OCI-M1 (cell line): ENCODE results near the gene MRPL52.
"Not testable (repeated sequence)": the region's sequence is repeated elsewhere in the genome, so short reads cannot be mapped to it uniquely, and the experiment has no call there.

Experiments
- DNase-seq: peaks from one replicate; lab custom pipeline; 2025; lab: John Stamatoyannopoulos, UW

MRPL52 gene

DNA sequence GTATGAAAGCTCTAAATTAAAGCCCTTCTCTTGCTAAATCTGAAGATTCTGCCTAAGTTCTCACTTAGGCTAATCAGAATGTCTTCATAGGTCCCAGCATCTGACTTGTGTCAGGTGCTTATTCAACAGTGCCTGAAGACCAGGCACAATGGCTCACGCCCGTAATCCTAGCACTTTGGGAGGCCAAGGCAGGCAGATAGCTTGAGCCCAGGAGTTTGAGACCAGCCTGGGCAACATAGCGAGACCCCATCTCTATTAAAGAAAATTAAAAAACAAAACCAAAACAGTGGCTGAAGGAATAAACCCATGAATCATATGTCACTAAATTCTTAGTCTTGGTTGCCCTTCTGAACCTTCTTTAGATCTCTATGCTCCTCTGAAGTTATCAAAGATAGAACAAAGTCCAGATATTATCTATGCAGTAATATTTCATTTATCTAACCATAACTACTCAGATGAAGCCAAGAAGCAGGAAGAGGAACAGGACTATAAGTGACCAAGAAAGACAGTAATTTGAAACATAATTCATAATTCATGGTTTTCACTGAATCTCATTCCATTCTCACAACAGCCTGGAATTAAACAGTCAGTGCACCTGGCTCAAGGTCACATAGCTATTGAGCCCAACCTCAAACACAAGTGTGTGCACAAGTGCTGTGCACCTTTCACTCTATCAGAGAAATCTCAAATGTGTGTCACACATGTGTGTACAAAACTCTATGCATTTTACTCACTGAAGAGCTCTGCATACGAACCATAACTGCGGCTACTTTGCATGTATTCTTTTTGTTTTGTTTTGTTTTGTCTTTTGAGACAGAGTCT, 21.1 kb upstream of the MRPL52 start:
- DNase-seq, result no peak

DNA sequence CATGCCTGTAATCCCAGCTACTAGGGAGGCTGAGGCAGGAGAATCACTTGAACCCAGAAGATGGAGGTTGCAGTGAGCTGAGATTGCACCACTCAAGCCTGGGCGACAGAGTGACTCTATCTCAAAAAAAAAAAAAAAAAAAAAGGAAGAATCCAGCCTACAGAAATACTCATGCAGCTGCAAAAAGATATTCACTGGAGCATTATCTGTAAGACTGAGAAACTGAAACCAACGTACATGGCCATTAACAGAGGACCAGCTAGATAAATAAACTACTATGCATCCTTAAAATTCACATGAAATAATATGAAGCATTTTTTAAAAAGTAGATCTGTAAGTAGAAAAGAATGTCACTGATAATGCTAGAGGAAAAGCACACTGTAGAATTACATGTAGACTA, 18.0 kb upstream of the MRPL52 start:
- peak; percentile 20 for DNase-seq

DNA sequence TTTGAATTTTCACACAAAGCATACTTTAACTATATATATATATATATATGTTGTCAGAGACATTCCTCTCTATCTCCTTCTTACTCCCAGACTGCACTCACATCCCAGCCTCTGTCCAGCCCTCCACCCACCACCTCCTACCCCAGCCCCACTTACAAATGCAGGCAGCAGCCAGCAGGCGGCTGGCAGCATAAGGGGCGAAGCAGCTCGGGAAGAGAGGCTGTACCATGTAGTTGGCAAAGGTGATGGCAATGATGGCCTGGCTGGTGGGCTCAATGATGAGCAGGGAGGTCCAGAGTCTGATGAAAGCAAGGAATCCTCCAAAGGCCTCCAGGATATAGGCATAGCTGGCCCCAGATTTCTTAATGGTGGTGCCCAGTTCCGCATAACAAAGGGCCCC, 16.9 kb upstream of the MRPL52 start:
- DNase-seq, result no peak

DNA sequence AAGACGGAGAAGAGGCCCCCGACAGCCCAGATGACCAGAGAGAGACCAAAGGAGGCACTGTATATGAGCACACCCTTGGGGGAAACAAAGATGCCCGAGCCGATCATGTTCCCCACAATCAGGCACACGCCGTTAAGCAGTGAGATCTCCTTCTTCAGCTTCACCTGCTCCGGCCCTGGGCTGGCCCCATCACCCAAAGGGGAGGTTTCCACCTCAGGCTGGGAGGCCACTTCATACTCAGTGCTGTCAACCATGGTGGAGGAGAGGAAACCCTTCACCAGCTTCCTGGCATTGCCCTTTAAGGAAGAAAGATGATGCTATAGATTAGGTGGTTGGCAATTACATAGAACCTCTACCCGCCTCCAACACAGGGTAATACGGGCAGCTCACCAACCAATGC, 16.5 kb upstream of the MRPL52 start:
- DNase-seq, result no peak

DNA sequence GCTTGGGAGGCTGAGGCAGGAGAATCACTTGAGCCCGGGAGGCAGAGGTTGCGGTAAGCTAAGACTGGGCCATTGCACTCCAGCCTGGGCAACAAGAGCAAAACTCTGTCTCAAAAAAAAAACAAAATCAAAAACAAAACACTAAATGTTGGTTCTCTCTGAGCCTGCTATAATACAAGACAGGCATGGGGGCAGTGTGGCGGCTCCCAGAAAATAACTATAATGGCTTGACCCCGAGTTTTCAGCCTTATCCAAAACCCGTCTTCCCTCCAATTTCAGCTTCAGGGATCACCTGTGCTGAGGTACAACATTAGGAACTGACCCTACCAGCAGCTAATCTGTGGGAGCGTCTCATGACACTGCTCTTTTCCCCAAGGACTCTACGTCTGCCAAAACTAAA, 15.3 kb upstream of the MRPL52 start:
- DNase-seq, result no peak

DNA sequence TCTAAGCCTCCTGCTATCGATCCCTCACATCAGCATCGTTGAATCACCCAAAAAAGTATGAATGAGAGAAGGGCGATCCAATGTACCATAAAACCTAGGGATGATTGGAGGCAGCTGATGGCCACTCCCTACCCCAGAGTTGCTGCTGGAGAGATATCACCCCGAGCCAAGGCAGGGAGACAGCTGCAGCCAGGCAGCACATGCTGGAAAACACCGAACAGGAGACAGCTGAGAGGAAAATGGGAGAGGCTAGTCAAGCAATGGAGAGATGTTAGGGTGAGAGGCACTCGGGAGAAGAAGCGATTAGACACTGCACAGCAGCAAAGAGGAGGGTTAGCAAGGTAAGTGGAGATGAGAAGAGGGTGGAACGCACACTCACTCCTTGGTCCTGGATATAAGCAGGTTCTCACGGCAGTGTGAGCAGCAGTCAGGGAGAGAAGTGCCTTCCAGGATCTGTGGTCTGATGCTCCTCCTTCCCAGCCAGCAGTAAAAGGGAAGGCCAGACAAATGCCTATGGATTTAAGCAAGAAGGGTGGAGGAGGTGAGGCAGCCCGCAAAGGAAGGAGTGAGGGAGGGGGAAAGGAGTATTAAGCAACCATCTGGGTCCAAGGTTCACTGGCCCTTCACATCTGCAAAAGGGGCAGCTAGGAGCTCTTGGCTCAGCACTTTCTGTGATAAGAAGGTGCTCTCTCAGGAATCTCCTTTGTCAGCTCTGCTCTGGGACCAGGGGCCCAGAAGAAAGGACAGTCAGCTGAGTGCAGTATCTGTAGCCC, 14.6 kb upstream of the MRPL52 start, which contains the start of gene SLC7A7:
TSS of gene SLC7A7 (minus strand) at position 495 of the 773 bp plus-strand sequence. CDS start 2,037 bp downstream, outside the sequence.
- DNase-seq, result no peak

DNA sequence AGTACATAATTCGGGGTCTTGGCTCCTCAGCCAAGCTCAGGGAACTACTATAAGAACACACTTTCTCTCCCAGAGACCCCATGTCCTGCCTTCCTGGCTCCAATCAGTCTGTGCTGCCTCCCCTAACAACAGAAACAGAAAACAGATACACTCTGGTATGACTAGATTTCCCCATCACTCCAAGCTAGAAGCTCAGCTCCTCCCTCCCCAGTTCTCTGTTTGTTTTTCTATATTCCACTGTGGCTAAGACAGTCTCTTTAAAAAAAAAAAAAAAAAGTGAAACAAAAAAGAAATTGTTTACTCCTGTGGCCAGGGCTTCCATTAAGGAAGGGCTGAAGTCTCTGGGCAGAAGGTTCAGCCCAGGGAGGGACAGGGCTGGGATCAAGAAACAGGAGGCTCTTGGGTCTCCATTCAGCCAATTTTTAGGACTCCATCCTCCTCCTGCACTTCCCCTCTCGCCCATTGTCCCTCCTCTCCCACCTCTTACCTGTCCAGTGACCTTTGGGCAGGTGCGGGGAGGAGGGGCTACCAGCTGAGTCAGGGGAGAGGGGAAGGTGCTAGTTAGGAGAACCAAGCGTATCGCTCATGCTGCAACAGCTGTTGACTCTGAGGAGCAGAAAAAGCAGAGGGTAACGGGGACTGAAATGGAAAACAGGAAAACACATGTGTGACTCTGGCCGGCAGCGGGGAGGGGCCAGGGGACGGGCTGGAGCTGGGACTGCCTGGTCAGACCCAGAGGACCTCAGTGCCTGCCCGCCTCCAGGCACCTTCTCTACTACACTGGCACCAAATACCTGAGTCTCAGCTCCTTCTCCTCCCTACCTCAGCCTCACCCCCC, 10.3 kb upstream of the MRPL52 start:
- peak; percentile 9 for DNase-seq

DNA sequence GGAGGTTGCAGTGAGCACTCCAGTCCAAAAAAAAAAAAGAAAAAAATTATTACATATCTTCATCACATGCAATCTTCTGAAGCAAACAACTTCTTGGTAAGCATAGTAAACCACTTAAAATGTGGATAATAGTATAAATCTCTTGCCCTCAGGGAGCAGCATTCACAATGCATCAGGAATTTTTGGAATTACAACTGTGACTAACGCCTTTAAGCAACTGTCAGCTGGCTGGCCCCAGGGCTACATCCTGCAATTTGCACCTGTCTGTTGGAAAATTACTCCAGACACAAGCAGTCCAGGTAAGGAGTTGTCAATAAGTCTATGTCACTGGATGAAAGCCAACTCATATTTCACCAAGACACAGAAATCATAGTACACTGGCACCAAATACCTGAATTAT, 9.0 kb upstream of the MRPL52 start:
- DNase-seq, result no peak

DNA sequence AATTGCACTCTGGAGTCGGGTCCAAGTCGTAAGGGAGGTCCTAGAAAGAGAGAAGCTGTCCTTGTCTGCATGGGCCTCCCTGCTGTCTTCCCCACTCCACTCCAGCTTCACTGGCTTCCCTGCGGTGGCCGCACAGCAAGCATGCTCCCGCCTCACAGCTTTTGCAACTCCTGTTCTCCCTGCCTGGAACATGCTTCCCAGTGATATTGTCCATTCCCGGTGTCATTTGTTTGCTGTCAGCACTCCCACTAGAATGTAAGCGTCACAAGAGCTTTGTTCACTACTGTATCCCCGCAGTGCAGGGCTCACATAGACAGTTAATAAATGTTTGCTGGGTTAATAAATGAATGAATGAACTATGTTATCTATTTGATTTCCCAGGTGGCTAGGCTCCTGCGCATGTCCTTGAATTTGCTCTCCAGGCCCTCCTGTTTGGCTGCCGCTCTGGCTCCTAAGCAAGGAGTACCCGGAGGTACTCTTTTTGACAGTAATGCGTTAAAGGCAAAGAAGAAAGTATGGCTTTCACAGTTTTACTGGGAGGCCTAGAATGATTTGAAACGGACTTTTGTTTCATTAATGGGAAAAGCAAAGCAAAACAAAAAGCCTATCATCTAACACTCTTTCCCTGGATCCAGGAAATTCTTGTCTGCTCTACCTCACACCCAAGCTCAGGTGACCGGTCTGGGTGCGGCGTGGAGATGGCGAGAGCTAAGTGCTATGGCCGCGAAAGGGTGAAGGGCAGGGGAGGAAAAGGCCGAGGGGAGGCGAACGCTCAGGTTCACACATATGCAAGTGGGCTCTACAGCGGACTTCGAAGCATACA, 8.3 kb upstream of the MRPL52 start:
- no peak for DNase-seq

DNA sequence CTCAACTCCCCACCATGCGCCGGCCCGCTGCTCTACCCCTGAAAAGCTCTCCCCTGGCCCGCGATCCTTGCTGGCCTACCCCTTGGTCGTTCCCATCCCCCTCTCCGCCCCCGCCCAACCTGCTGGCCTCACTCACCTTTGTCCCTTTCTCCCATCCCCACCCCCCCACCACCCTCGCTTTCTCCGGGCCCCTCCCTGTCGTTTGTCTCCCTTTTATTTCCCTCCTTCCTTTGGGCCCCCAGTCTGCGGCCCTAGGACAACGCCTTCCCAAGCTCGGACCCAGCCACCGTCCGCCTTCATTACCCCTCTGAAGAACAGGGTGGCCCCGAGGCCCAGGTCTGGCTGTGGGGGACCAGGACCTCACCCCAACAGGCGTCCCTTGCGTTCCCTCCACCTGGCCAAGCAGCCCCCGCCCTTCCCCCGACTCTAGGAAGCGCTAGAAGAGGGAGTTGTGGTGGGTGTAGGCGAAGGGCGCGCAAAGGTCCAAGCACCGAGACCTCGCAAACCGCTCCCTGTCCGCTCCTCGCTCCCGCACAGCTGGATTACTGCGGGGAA, 7.6 kb upstream of the MRPL52 start:
- no peak for DNase-seq

DNA sequence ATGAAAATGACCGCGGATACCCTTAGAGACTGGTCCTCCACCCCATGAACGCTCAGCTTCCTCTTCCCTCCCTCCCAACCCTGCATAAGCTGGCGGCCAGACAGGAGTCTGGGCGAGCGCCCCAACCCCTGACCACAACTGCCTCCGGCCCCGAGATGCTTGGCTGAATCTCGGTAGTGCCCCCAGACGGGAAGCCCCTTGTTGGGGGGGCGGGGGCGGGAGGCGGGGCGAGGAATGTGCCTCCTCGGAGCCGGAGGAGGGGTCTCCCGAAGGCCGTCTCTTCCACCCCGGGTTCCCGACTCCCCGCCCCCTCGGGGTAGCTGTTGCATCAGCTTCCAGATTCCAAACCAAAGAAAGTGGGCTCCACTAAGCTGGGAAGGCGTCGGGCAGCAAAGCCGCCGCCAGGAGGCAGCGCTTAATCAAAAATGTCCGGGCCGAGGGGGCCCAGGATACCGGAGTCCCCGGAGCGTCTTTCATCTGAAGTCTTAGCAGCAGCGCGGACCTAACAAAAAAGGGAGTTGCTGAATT, 7.1 kb upstream of the MRPL52 start:
- peak; percentile 87 for DNase-seq

DNA sequence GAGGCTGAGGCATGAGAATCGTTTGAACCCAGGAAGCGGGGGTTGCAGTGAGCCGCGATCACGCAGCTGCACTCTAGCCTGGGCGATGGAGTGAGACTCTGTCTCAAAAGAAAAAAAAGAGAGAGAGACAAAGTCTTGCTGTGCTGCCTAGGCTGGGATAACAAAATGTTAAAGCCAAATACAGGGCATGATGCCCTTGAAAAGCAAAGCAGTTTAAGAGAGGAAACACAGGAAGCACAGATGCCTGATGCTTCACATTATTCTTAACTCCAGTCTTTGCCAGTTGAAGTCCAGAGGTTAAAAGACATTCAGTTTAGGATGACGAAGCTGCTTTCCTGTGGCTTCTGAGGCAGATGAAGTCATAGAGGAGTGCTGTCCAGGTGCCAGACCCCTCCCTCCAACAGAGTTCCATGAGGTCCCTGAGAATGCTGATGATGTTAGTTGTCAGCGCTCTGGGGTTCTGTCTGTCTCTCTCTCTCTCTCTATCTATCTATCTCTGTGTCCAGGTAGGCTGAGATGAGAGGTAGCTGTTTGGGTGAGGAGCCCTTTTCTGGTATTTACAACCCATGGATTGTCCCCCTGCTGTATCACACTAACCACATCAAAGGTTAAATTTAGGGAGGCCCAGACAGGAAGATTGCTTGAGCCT, 4.9 kb upstream of the MRPL52 start:
- peak; percentile 63 for DNase-seq

DNA sequence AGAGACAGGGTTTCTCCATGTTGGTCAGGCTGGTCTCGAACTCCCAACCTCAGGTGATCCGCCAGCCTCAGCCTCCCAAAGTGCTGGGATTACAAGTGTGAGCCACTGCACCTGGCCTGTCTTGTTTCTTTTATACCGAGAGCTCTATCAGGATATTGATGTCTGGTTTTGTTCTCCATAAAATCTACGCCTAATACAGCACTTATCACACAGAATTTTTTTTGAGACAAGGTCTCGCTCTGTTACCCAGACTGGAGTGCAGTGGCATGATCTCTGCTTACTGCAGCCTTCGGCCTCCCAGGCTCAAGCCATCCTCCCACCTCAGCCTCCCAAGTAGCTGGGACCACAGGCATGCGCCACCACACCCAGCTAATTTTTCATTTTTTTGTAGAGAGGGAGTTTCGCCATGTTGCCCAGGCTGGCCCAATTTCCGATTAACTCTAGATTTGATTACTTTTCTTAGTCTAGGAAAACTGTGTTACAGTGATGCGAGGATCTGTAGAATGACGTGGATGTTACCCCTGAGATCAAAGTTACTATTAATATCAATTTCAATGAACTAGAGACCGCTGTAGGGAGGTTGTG, 519 bp upstream of the MRPL52 start:
- DNase-seq, result not testable (repeated sequence)

DNA sequence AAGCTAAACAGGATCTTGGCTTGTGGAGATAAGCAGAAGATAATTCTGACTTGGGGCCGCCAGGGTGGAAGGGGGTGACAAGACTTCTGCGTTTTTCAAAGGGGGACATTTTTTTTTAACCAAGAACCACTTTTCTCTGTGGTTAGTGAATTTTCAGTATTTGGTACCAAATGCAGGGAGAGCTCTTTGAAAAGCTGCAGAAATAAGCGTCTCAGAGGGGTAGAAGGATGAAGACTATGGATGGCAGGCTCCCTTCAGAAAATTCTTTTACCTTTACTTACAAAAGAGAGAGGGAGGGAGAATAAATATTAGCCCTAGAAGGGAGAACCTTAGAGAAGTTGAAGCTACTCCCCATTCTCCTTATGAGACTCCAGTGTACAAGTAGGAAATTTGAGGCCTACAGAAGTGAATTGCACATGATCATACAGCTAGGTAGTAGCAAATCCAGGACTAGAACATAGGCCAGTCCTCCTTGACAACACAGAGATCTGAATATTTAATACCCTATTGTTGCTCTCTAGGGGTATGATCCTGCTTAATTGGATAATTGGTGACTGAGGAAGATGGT, 840 bp downstream of the MRPL52 start:
- no peak for DNase-seq

DNA sequence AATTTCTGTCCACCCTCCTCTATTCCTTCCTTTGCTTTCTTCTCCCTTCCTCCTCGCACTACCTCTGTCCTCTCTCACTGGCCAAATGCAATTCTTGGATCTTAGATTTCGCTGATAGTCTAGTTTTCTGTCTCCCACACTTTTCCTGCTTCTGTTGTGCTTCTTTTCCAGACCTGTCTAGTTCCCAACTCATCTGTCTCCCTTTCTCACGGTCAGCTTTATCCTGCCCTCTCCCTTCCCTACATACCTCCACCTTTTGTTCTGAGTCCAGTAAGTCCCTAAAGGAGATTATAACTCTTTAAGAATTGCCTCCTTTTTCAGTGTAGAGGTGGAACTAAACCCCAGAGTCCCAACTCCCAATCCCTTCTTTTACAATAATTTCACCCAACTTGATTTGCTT, 5.8 kb downstream of the MRPL52 start:
- no peak for DNase-seq

DNA sequence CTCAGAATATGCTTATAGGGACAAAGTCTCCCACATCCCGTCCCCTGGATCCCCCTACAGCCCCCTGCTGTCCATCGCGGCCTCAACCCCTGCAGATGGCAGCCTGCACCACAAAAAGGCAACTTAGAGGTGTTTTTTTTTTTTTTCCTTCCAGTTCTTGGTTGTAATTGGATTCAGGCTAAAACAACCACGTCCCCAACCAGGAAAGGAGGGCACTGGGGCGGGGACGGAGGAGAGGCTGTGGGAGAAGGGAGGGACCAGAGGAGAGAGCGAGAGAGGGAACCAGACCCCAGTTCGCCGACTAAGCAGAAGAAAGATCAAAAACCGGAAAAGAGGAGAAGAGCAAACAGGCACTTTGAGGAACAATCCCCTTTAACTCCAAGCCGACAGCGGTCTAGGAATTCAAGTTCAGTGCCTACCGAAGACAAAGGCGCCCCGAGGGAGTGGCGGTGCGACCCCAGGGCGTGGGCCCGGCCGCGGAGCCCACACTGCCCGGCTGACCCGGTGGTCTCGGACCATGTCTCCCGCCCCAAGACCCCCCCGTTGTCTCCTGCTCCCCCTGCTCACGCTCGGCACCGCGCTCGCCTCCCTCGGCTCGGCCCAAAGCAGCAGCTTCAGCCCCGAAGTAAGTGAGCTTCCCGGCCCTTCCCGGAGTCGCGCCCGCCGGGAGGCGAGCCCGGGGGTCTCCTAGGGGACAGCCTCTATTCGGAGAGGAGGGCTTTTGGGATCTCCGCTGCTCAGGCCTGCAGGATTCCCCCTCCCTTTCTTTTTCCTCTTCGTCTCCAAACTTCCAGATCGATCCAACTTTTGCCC, 6.8 kb downstream of the MRPL52 start, which contains the start of gene MMP14:
TSS of gene MMP14 (plus strand) at position 285 of the 813 bp plus-strand sequence. CDS start at position 518, 233 bp downstream.
- no peak for DNase-seq

DNA sequence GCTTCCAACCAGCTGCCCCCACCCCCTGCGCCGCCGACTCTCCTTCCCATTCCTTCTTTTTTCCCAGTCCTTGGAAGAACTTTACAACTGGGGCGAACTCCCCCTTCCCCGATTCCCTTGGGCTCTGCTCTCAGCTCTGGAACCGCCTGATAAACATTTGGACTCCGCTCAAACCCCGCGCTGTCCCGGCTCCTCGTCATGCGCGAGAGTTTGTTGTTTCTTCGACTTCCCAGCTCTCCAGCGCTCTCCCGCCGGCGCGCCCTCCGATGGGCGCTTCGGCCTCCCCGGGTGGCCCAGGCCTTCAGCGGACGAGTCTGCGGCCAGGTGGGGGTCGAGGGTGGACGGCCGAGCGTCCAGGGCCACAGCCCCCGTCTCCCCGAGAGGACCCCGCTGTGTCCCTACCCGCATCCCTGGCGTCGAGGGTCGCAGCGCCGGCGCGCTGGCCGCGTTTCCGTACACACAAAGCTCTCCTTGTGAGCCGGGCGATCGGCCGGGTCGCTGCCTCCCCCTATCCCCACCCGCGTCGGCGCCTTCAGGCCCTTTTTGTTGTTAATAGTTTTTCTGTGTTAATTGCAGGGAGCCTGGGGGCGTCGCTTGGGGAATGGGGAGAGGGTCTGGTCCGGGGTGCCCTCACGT, 7.5 kb downstream of the MRPL52 start:
- DNase-seq, result no peak
